CD8-positive, alpha-beta memory T cell (primary cell): ENCODE data around the gene POLR3A. TPM values are rescaled to one million over a fixed set of nuclear protein-coding genes. Genes with fewer than 3 reads are reported as not detected.
"Not testable (repeated sequence)": the region's sequence is repeated elsewhere in the genome, so short reads cannot be mapped to it uniquely, and the experiment has no call there.

ENCODE experiments used
- CTCF ChIA-PET: fragments of 350-600 bp; sonication (Branson Sonifier 250); formaldehyde crosslinking; loops from one replicate; lab custom pipeline; 2021; ENCODE audit warnings: antibody characterized with exemption; lab: Charles Lee
- POLR2A ChIA-PET: fragments of 350-600 bp; sonication (Branson Sonifier 250); formaldehyde crosslinking; loops from one replicate; lab custom pipeline; 2021; ENCODE audit warnings: antibody characterized with exemption; lab: Charles Lee
- DNase-seq, 5 donors: peaks; one replicate each; pipeline versions ENCODE4 v3.0.0 to v3.0.0-alpha.2; 2020 to 2022; ENCODE audit warnings: mixed read lengths in 1 of 5
- H3K27ac ChIP-seq: one replicate; pipeline ENCODE4 v1.7.0; 2013; ENCODE audit warnings: low read depth, mild to moderate bottlenecking, low read length, moderate library complexity
- H3K27me3 ChIP-seq: 2 replicates; pipeline ENCODE4 v1.7.0; 2013; ENCODE audit warnings: low read length, mild to moderate bottlenecking; ENCODE audit not compliant: insufficient read depth, poor library complexity, severe bottlenecking
- H3K36me3 ChIP-seq: 2 replicates; pipeline ENCODE4 v1.7.0; 2013; ENCODE audit warnings: mild to moderate bottlenecking, low read length, moderate library complexity; ENCODE audit not compliant: insufficient read depth
- H3K4me1 ChIP-seq: 2 replicates; pipeline ENCODE4 v1.7.0; 2013; ENCODE audit warnings: mild to moderate bottlenecking, low read length, moderate library complexity; ENCODE audit not compliant: insufficient read depth
- H3K4me3 ChIP-seq: 2 replicates; pipeline ENCODE4 v1.7.0; 2013; ENCODE audit warnings: mild to moderate bottlenecking, low read length
- H3K9me3 ChIP-seq: 2 replicates; pipeline ENCODE4 v1.7.0; 2013; ENCODE audit warnings: mild to moderate bottlenecking, low read length
- H3K27ac Mint-ChIP-seq, 8 donors: one replicate each; pipeline ENCODE4 v1.8.0; 2020 to 2021; ENCODE audit warnings: mixed read lengths in 8 of 8, mild to moderate bottlenecking in 6 of 8, inconsistent platforms in 3 of 8, moderate library complexity in 3 of 8
- H3K27me3 Mint-ChIP-seq, 2 donors: one replicate each; pipeline ENCODE4 v1.8.0; 2020 to 2021; ENCODE audit warnings: mixed read lengths in 2 of 2, mild to moderate bottlenecking in 1 of 2, moderate library complexity in 1 of 2
- H3K36me3 Mint-ChIP-seq, 3 donors: one replicate each; pipeline ENCODE4 v1.8.0; 2020 to 2021; ENCODE audit warnings: mixed read lengths in 3 of 3, inconsistent platforms in 1 of 3, mild to moderate bottlenecking in 1 of 3
- H3K4me1 Mint-ChIP-seq, 3 donors: one replicate each; pipeline ENCODE4 v1.8.0; 2020 to 2021; ENCODE audit warnings: mixed read lengths in 3 of 3, inconsistent platforms in 1 of 3, mild to moderate bottlenecking in 1 of 3
- H3K4me3 Mint-ChIP-seq, 7 donors: one replicate each; pipeline ENCODE4 v1.8.0; 2020 to 2021; ENCODE audit warnings: mixed read lengths in 7 of 7, mild to moderate bottlenecking in 6 of 7, moderate library complexity in 4 of 7, inconsistent platforms in 2 of 7
- H3K9me3 Mint-ChIP-seq, 5 donors: one replicate each; pipeline ENCODE4 v1.8.0; 2020 to 2022; ENCODE audit warnings: mixed read lengths in 5 of 5, mild to moderate bottlenecking in 3 of 5, moderate library complexity in 2 of 5, inconsistent platforms in 1 of 5
- polyA plus RNA-seq: library from polyadenylated mRNA; unstranded; fragments of 300-500 nt; fragmentation: Illumina TruSeq; gene quantifications from one replicate; pipeline ENCODE4 v1.2.3, GENCODE V29; 2021
- total RNA-seq, 2 experiments: library from RNA; stranded (reverse); gene quantifications; one replicate each; pipeline ENCODE4 v1.2.3, GENCODE V29; 2021

POLR3A gene
- total and polyA plus RNA-seq, 3 experiments from 2014 or later: 10.2 to 27.2 (median 26.0) TPM

DNA sequence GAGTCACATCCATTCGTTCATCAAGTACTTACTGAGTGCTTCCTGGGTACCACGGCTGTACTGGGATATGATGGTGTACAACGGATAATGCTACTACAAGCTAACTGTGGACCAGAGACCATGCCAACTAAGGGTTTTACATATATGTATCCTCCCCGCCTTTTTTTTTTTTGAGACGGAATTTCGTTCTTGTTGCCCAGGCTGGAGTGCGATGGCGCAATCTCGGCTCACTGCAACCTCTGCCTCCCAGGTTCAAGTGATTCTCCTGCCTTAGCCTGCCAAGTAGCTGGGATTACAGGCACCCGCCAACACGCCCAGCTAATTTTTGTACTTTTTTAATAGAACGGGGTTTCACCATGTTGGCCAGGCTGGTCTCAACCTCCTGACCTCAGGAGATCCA is 40.7 kb upstream of the POLR3A start:
- DNase-seq, H3K27me3 Mint-ChIP-seq, H3K27ac ChIP-seq, POLR2A ChIA-PET, H3K4me3 ChIP-seq, H3K27ac Mint-ChIP-seq, H3K4me1 Mint-ChIP-seq, CTCF ChIA-PET, H3K9me3 ChIP-seq, H3K4me1 ChIP-seq, H3K36me3 ChIP-seq, H3K4me3 Mint-ChIP-seq, H3K9me3 Mint-ChIP-seq, H3K36me3 Mint-ChIP-seq, H3K27me3 ChIP-seq: not testable (repeated sequence)

DNA sequence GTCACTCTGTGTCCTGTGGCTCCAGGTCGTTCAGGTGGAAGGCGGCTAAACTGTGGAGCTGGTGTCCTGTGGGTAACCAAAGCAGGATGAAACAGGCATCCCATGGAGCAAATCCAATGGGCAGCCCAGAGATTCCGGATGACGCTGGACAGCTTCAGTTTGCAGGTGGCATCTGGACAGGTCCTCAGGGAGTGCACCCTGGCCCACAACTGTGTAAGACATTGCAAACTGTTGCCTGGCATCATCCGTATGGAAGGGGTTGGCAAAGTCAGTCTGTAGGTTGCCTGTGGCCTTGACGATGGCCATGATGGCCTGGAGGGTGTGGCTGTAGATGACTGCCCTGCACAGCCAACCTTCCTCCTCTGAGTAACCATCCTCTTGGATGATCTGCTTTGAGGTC is 39.8 kb upstream of the POLR3A start:
- Mint-ChIP-seq H3K36me3 (peaks cover 0 to 1% (median 0%) of the 10 kb centered on the region in 3 donors), H3K4me1 (peaks cover 0 to 2% (median 0%) of the 10 kb centered on the region in 3 donors), H3K27ac (no peak overlapping the region), H3K9me3 (peaks cover 0 to 1% (median 0%) of the 10 kb centered on the region in 5 donors), H3K4me3 (no peak overlapping the region), H3K27me3 (peaks cover 0 to 9% of the 10 kb centered on the region in 2 donors)
- no peaks in the 10 kb centered on the region for H3K9me3 ChIP-seq
- POLR2A ChIA-PET: no interaction called here
- H3K4me3 ChIP-seq: no peak overlapping the region
- H3K27ac ChIP-seq: no peak overlapping the region
- CTCF ChIA-PET: no interaction called here
- no peaks in the 10 kb centered on the region for H3K27me3 ChIP-seq
- H3K4me1 ChIP-seq: no peaks in the 10 kb centered on the region
- no peaks in the 10 kb centered on the region for H3K36me3 ChIP-seq
- no peak for DNase-seq

DNA sequence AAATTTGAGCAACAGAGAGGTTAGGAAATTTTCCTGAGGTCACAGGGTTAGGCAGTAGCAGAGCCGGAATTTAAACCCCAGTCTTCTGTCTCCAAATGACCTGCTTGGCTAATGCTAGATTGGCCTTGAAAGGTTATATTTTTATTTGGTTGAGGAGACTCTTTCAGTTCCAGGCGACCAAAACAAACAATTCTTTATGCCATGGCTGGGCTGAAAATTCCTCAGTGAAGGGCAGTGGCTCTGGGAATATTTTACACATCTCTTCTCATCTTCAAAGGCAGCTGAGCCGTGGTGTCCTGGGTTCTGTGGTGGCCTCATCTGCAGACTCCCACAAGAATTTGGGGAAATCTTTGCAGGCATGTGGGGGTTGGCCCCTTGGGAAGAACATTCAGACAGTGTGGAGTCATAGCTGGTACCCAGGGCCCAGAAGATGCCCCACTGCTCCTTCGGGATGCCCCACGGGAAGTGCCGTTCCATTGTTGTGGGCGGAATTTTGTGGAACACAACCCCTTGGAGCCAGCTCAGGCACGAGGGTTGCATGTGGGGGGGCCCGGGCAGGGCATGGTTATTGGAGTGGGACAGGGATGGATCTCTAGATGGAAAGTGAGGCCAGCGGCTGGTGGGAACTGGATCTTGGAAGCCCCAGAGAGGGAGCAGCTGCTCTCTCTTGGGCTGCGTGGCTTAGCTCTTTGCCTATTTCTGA is 37.6 kb upstream of the POLR3A start:
- peaks cover 0 to 7% (median 0%) of the 10 kb centered on the region in 3 donors for H3K36me3 Mint-ChIP-seq
- no peaks in the 10 kb centered on the region for H3K9me3 ChIP-seq
- POLR2A ChIA-PET: no interaction called here
- H3K4me1 Mint-ChIP-seq: peaks cover 9 to 18% (median 14%) of the 10 kb centered on the region in 3 donors
- no peak overlapping the region for H3K4me3 ChIP-seq
- H3K27ac ChIP-seq: no peak overlapping the region
- H3K4me1 ChIP-seq: no peaks in the 10 kb centered on the region
- no peak overlapping the region for H3K27ac Mint-ChIP-seq
- H3K9me3 Mint-ChIP-seq: no peaks in the 10 kb centered on the region
- DNase-seq: no peak
- CTCF ChIA-PET: interaction anchor here (1.2 kb wide), 1 partner anchor 19 kb away, joined by 4 read pairs; no protein-coding TSS in a partner anchor
- peaks cover 3 to 12% of the 10 kb centered on the region in 2 donors for H3K27me3 Mint-ChIP-seq
- no peaks in the 10 kb centered on the region for H3K36me3 ChIP-seq
- H3K4me3 Mint-ChIP-seq: no peak overlapping the region
- H3K27me3 ChIP-seq: no peaks in the 10 kb centered on the region

DNA sequence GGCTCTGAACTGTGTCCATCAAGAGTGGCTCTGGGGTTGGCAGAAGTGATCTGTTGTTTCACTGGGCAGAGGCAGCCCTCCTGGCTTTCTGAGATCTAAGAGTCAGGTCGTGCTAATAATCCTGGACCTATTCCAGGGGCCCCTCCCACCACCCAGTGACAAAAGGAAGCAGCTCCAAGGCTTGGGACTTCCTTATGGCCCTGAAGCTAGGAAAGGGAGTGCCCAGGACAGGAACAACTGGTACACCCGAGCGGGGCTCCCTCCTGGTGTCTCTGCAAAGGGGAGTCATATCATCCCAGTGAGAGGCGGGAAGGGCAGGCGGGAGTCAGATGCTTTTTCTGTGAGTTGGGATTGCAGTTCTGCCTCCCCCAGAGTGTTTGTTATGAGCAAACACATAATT is 36.7 kb upstream of the POLR3A start:
- peaks cover 0 to 7% (median 0%) of the 10 kb centered on the region in 3 donors for H3K36me3 Mint-ChIP-seq
- no peak for DNase-seq
- no peak overlapping the region for H3K4me3 Mint-ChIP-seq
- POLR2A ChIA-PET: no interaction called here
- no peaks in the 10 kb centered on the region for H3K27me3 ChIP-seq
- H3K27ac ChIP-seq: no peak overlapping the region
- no peak overlapping the region for H3K4me3 ChIP-seq
- peaks cover 9 to 18% (median 14%) of the 10 kb centered on the region in 3 donors for H3K4me1 Mint-ChIP-seq
- peak overlapping the region in 2 of 8 donors; percentile 2 to 33 for H3K27ac Mint-ChIP-seq
- no peaks in the 10 kb centered on the region for H3K9me3 ChIP-seq
- no peaks in the 10 kb centered on the region for H3K36me3 ChIP-seq
- no peaks in the 10 kb centered on the region for H3K4me1 ChIP-seq
- H3K27me3 Mint-ChIP-seq: peaks cover 3 to 12% of the 10 kb centered on the region in 2 donors
- H3K9me3 Mint-ChIP-seq: no peaks in the 10 kb centered on the region
- CTCF ChIA-PET: interaction anchor here (1.2 kb wide), 1 partner anchor 19 kb away, joined by 4 read pairs; no protein-coding TSS in a partner anchor

DNA sequence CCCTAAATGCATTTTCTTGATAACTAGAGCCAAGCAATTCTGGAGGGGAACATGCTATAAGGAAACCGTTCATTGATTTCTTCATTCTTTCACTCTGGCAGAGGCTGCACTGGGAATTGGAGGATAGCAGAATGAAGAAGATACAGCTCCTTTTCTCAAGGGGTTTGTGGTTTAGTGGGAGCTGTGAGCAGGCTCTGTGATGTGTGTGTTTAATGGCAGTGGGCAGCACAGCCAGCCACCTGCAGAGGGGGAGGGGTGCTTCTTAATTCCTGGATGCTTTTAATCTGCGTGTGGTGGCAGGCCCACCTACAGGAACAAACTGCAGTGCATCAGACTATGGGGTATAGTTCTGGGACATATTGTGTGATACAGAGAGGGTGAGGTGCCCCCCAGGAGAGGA is 36.3 kb upstream of the POLR3A start:
- Histone ChIP-seq H3K36me3 (no peaks in the 10 kb centered on the region), H3K27me3 (no peaks in the 10 kb centered on the region), H3K27ac (no peak overlapping the region), H3K4me3 (no peak overlapping the region), H3K9me3 (no peaks in the 10 kb centered on the region), H3K4me1 (no peaks in the 10 kb centered on the region)
- H3K27ac Mint-ChIP-seq: peak overlapping the region in 2 of 8 donors; percentile 2 to 33
- H3K4me3 Mint-ChIP-seq: no peak overlapping the region
- no peak for DNase-seq
- ChIA-PET CTCF (interaction anchor here (1.2 kb wide), 1 partner anchor 18 kb away, joined by 4 read pairs; no protein-coding TSS in a partner anchor), POLR2A (no interaction called here)
- peaks cover 9 to 18% (median 14%) of the 10 kb centered on the region in 3 donors for H3K4me1 Mint-ChIP-seq
- H3K27me3 Mint-ChIP-seq: peaks cover 3 to 12% of the 10 kb centered on the region in 2 donors
- peaks cover 0 to 7% (median 0%) of the 10 kb centered on the region in 3 donors for H3K36me3 Mint-ChIP-seq
- no peaks in the 10 kb centered on the region for H3K9me3 Mint-ChIP-seq

DNA sequence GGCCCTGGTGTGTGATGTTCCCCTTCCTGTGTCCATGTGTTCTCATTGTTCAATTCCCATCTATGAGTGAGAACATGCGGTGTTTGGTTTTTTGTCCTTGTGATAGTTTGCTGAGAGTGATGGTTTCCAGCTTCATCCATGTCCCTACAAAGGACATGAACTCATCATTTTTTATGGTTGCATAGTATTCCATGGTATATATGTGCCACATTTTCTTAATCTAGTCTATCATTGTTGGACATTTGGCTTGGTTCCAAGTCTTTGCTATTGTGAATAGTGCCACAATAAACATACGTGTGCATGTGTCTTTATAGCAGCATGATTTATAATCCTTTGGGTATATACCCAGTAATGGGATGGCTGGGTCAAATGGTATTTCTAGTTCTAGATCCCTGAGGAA is 35.6 kb upstream of the POLR3A start:
- H3K36me3 ChIP-seq, CTCF ChIA-PET, H3K27me3 ChIP-seq, H3K27ac Mint-ChIP-seq, H3K27ac ChIP-seq, H3K9me3 Mint-ChIP-seq, H3K4me3 Mint-ChIP-seq, H3K4me1 ChIP-seq, POLR2A ChIA-PET, H3K36me3 Mint-ChIP-seq, H3K9me3 ChIP-seq, H3K4me3 ChIP-seq, DNase-seq: not testable (repeated sequence)
- H3K4me1 Mint-ChIP-seq: peaks cover 9 to 18% (median 14%) of the 10 kb centered on the region in 3 donors
- H3K27me3 Mint-ChIP-seq: peaks cover 3 to 12% of the 10 kb centered on the region in 2 donors

DNA sequence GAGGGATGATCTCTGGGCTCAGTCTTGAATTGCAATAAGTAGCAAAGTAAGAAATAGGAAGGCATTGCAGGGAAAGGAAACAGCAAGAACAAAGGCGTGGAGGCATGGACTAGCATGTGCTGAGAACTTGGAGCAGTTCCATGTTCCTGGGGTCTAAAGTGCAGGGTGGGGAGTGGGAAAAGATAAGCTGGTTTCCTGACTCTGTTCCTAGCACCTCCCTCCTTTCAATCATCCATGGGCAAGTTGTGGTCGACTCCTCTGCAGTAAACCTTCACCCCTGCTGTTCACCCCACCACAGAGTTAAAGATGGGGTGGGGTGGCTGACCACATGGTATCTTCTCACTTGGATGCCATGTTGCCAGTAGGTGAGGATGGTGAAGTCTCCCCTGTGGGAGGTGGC is 33.9 kb upstream of the POLR3A start:
- Histone ChIP-seq H3K4me1 (no peaks in the 10 kb centered on the region), H3K36me3 (no peaks in the 10 kb centered on the region), H3K27me3 (no peaks in the 10 kb centered on the region), H3K9me3 (no peaks in the 10 kb centered on the region), H3K4me3 (no peak overlapping the region), H3K27ac (no peak overlapping the region)
- Mint-ChIP-seq H3K4me3 (no peak overlapping the region), H3K36me3 (peaks cover 0 to 7% (median 0%) of the 10 kb centered on the region in 3 donors), H3K27me3 (peaks cover 3 to 12% of the 10 kb centered on the region in 2 donors), H3K9me3 (no peaks in the 10 kb centered on the region), H3K27ac (peak overlapping the region in 1 of 8 donors; percentile 17), H3K4me1 (peaks cover 9 to 18% (median 14%) of the 10 kb centered on the region in 3 donors)
- POLR2A ChIA-PET: no interaction called here
- CTCF ChIA-PET: interaction anchor here (1.1 kb wide), 1 partner anchor 1132 kb away, joined by 3 read pairs; no protein-coding TSS in a partner anchor
- DNase-seq: no peak

DNA sequence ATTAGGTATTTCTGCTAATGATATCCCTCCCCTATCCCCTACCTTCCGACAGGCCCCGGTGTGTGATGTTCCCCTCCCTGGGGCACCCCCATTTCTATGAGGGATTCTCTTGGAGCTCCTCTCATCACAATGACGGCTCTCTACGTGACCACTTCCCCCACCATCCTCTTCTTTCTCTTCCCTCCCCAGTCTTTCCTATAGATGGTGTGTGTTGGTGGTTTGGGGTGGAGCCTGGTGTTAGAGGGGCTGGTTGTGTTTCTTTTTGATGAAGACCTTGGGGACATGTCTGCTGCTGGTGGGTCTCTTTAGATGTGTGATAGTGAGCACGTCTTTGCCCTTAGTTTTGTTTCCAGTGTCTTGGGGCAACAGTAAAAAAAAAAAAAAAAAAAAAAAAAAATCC is 33.0 kb upstream of the POLR3A start:
- CTCF ChIA-PET: interaction anchor here (1.1 kb wide), 1 partner anchor 1133 kb away, joined by 3 read pairs; no protein-coding TSS in a partner anchor
- Mint-ChIP-seq H3K4me1 (peaks cover 9 to 18% (median 14%) of the 10 kb centered on the region in 3 donors), H3K27ac (peak overlapping the region in 3 of 8 donors; percentile 57 to 74 (median 70)), H3K36me3 (peaks cover 0 to 7% (median 0%) of the 10 kb centered on the region in 3 donors), H3K4me3 (peak overlapping the region in 1 of 7 donors; percentile 28), H3K9me3 (no peaks in the 10 kb centered on the region), H3K27me3 (peaks cover 3 to 12% of the 10 kb centered on the region in 2 donors)
- Histone ChIP-seq H3K27ac (no peak overlapping the region), H3K4me1 (no peaks in the 10 kb centered on the region), H3K27me3 (no peaks in the 10 kb centered on the region), H3K36me3 (no peaks in the 10 kb centered on the region), H3K4me3 (no peak overlapping the region), H3K9me3 (no peaks in the 10 kb centered on the region)
- peak in 2 of 5 donors; percentile 25 to 26 for DNase-seq
- POLR2A ChIA-PET: no interaction called here
